ENCODE data around the gene TMEM184A. TPM values are rescaled to one million over a fixed set of nuclear protein-coding genes. Genes with fewer than 3 reads are reported as not detected.
"Not testable (repeated sequence)": the region's sequence is repeated elsewhere in the genome, so short reads cannot be mapped to it uniquely, and the experiment has no call there.

TMEM184A gene
- total RNA-seq, 1 donor from 2014 or later, result 0.36 TPM

DNA sequence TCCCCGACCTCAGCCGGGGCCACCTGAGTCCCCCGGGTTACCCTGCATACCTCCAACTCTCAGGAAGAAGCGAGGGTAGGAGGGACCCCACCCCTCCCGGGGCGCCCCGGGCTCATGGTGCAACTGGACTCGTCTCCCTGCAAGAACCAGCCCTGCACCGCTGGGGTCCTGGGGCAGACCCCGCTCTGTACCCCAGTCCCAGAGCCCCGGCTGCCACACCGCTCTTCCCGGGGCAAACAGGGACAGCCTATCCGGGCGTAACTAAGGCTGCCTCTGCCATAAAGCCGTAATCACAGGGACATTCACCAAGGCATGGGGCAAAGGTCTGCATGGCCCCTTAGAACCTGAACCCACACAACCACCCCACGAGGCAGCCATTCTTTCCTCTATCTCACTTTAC, 32.2 kb downstream of the TMEM184A start:
- Histone ChIP-seq H3K27me3 (ENCODE audit: low read depth) (peaks cover 6% of the 10 kb centered on the region), H3K4me3 (no peak overlapping the region), H3K36me3 (no peaks in the 10 kb centered on the region), H3K9me3 (replicated peaks) (peaks cover 12% of the 10 kb centered on the region), H3K4me1 (no peaks in the 10 kb centered on the region), H3K27ac (replicated peaks) (no peak overlapping the region)
- DNase-seq, result no peak
- no peak for TF ChIP-seq CTCF (IDR thresholded peaks at IDR 0.05; ENCODE audit: borderline replicate concordance)
- intact Hi-C loops (cut with micrococcal nuclease), result no loop called here

DNA sequence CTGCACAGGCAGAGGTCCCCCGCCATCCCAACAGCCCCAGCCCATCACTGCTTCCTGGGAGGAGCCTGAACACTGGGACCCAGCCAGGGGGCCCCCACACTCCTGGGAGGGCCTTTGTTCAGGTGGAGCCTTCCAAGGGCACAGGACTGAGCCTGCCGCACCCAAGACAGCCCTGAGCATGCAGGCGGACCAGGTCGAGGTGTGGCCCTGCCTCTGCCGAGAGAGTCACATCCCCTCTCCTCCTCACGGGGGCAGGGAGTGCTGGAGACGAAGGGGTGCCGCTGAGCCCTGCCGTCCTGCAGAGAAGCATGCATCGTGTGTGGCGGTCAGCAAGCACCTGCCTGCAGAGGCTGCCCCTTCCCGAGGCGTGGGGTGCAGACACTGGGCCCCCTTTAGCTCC, 32.8 kb downstream of the TMEM184A start:
- Histone ChIP-seq H3K27me3 (ENCODE audit: low read depth) (peaks cover 6% of the 10 kb centered on the region), H3K9me3 (replicated peaks) (peaks cover 16% of the 10 kb centered on the region), H3K4me3 (no peak overlapping the region), H3K4me1 (no peaks in the 10 kb centered on the region), H3K27ac (replicated peaks) (no peak overlapping the region), H3K36me3 (no peaks in the 10 kb centered on the region)
- DNase-seq, result no peak
- no peak for TF ChIP-seq CTCF (IDR thresholded peaks at IDR 0.05; ENCODE audit: borderline replicate concordance)
- intact Hi-C loops (cut with micrococcal nuclease), result no loop called here

GRCh38 chr7:1521456-1521855, 34.5 kb downstream of the TMEM184A start:
- H3K27me3 ChIP-seq (ENCODE audit: low read depth), result peaks cover 6% of the 10 kb centered on the region
- TF ChIP-seq CTCF (IDR thresholded peaks at IDR 0.05; ENCODE audit: borderline replicate concordance), result no peak
- H3K9me3 ChIP-seq (replicated peaks), result peaks cover 16% of the 10 kb centered on the region
- no peak overlapping the region for H3K27ac ChIP-seq (replicated peaks)
- intact Hi-C loops (cut with micrococcal nuclease), result no loop called here
- DNase-seq, result no peak
- H3K36me3 ChIP-seq, result no peaks in the 10 kb centered on the region
- no peak overlapping the region for H3K4me3 ChIP-seq
- H3K4me1 ChIP-seq, result no peaks in the 10 kb centered on the region

DNA sequence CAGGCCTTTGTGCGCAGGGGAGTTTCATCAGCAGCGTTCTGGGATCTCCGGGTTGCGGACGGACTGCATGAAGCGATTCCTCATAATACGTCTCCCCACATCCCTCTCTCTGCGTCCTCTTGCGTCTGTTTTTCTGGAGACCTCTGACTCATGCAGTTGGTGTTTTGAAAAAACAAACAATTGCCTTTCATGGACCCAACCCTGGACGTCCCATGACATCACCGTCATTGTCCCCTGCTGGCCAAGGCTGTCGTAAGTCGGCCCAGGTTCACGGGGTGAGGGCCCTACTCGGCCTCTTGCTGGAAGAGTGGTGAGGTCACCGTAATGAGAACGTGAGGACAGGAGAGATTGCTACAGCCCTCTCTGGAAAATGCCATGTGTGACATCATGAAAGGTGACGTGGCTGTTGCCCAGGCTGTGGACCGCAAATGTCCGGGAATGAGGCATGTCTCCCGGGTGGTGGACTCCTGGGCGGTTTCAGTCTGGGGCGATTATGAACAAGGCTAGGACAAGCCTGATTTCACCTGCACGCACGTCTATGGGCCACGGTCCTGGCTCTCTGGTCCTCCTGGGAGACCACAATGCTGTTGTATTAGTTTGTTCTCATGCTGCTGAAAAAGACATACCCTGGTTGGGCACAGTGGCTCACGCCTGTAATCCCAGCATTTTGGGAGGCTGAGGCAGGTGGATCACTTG, 35.3 kb downstream of the TMEM184A start:
- Histone ChIP-seq H3K36me3 (no peaks in the 10 kb centered on the region), H3K9me3 (replicated peaks) (peaks cover 16% of the 10 kb centered on the region), H3K27ac (replicated peaks) (peak overlapping the region; percentile 50), H3K4me1 (no peaks in the 10 kb centered on the region), H3K4me3 (no peak overlapping the region), H3K27me3 (ENCODE audit: low read depth) (peaks cover 6% of the 10 kb centered on the region)
- intact Hi-C loops (cut with micrococcal nuclease), result no loop called here
- no peak for TF ChIP-seq CTCF (IDR thresholded peaks at IDR 0.05; ENCODE audit: borderline replicate concordance)
- DNase-seq, result no peak

- H3K4me1 ChIP-seq; H3K27me3 ChIP-seq (ENCODE audit: low read depth); DNase-seq; H3K4me3 ChIP-seq; intact Hi-C loops (cut with micrococcal nuclease); H3K27ac ChIP-seq (replicated peaks); H3K36me3 ChIP-seq: not testable (repeated sequence)
- H3K9me3 ChIP-seq (replicated peaks), result peaks cover 16% of the 10 kb centered on the region
Measured at GRCh38 chr7:1519322-1519922, 36.6 kb downstream of the TMEM184A start.

DNA sequence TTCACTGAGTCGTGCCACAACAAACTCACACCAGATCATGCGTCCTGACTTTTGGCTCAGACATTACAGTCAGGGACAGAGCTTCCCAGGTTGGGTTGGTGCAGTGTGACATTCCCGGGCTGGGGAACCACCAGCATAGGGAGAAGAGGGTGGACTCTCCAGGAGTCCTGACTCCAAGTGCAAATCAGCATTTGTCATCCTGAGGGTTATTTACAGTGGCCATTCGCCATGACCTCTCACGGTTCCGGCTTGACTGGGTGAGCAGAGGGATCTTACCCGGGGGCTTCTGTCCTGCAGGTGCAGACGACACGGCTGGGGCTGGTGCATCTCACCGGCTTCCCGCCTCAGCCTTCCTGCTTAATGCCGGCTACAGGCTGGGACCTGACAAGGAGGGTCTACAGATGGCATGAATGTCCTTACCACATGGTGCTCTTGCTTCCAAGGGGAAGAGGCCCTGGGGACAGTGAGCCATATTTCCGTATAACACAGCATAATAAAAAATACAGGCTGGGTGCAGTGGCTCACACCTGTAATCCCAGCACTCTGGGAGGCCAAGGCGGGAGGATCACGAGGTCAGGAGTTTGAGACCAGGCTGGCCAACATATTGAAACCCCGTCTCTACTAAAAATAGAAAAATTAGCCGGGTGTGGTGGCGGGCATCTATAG, 39.3 kb downstream of the TMEM184A start:
- Histone ChIP-seq H3K36me3 (no peaks in the 10 kb centered on the region), H3K9me3 (replicated peaks) (peaks cover 16% of the 10 kb centered on the region), H3K27me3 (ENCODE audit: low read depth) (no peaks in the 10 kb centered on the region), H3K4me3 (no peak overlapping the region), H3K27ac (replicated peaks) (no peak overlapping the region), H3K4me1 (peaks cover 23% of the 10 kb centered on the region)
- no peak for DNase-seq
- TF ChIP-seq CTCF (IDR thresholded peaks at IDR 0.05; ENCODE audit: borderline replicate concordance), result no peak
- intact Hi-C loops (cut with micrococcal nuclease), result no loop called here

DNA sequence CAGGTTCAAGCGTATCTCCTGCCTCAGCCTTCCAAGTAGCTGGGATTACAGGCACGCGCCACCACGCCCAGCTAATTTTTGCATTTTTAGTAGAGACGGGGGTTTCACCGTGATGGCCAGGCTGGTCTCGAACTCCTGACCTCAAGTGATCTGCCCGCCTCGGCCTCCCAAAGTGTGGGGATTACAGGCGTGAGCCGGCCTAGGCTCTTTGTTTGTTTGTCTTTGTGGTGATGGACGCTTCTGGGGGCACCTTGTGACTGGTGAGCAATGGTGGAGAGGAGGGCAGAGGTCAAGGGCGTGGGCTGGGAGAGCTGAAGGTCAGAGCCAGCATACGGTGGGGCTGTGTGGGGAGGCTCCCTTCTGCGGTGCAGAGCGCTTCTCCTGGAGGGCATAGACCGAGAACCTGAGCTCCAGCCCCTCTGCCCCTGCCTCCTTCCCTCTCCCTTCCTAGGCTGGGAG, 40.5 kb downstream of the TMEM184A start:
- H3K36me3 ChIP-seq; H3K27ac ChIP-seq (replicated peaks); DNase-seq; intact Hi-C loops (cut with micrococcal nuclease); H3K4me3 ChIP-seq; H3K27me3 ChIP-seq (ENCODE audit: low read depth): not testable (repeated sequence)
- H3K9me3 ChIP-seq (replicated peaks), result peaks cover 16% of the 10 kb centered on the region
- peaks cover 23% of the 10 kb centered on the region for H3K4me1 ChIP-seq
